GM19397 (cell line): ENCODE measurements around the gene WBP2NL.
"Not testable (repeated sequence)": the region's sequence is repeated elsewhere in the genome, so short reads cannot be mapped to it uniquely, and the experiment has no call there.

Experiments used
- ATAC-seq: cut with Tn5 transposase; IDR thresholded peaks from one replicate; pipeline ENCODE4 v1.9.1; 2021; ENCODE audit warnings: mild to moderate bottlenecking, moderate library complexity; ENCODE audit not compliant: unreplicated experiment

WBP2NL gene, protein sequence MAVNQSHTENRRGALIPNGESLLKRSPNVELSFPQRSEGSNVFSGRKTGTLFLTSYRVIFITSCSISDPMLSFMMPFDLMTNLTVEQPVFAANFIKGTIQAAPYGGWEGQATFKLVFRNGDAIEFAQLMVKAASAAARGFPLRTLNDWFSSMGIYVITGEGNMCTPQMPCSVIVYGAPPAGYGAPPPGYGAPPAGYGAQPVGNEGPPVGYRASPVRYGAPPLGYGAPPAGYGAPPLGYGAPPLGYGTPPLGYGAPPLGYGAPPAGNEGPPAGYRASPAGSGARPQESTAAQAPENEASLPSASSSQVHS

DNA sequence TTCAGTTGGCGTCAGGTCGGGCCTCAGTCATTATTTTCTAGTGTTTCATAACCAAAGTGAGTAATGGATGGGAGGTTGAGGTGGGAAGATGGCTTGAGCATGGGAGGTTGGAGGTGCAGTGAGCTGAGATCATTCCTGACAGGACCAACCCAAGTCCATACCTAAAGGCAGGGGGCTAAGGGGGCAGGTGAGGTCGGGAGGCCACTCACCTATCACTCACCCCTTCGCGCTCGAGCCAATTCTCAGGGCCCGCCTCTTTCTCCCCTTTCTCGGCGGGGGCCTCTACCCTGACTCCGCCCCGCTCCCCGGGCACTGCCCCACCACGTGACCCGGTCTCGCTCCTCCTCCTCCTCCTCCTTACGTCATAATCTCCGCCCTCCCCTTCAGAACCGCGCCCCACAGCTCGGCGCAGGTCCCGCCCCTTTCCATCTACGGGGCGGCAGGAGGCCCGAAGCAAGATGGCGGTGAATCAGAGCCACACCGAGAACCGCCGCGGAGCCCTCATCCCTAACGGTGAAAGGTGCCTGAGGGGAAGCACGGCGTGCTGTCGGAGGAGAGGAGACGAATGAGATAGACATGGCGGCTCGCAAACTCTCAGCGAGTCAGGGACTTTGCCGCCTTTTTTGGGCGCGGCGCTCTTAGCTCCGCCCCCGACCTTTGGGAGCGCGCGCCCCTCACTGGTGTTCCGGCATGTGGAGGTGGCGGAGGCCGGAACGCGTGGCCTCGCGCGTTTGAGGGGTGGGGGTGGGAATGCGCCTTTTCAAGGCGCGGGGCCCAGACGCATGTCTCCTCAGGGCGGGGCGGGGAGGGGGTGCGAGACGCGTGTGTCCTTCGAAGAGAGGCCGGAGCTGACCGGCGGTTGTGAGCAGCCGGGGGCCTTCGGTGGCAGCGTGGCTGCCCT is at the start of gene WBP2NL:
Gene WBP2NL, plus strand, starts transcription at position 428 of the 901 bp plus-strand sequence. Its CDS starts 31 bp downstream, at position 459.
- peak; percentile 84 for ATAC-seq

DNA sequence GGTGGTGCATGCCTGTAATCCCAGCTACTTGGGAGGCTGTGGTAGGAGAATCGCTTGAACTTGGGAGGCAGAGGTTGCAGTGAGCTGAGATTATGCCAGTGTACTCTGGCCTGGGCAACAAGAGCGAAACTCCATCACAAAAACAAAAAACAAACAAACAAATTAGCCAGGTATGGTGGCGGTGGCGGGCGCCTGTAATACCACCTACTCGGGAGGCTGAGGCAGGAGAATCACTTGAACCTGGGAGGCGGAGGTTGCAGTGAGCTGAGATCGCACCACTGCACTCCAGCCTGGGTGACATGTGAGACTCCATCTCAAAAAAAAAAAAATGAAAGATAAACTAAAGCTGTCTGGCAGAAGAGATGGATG is 49.7 kb upstream of the WBP2NL start:
- ATAC-seq = not testable (repeated sequence)

DNA sequence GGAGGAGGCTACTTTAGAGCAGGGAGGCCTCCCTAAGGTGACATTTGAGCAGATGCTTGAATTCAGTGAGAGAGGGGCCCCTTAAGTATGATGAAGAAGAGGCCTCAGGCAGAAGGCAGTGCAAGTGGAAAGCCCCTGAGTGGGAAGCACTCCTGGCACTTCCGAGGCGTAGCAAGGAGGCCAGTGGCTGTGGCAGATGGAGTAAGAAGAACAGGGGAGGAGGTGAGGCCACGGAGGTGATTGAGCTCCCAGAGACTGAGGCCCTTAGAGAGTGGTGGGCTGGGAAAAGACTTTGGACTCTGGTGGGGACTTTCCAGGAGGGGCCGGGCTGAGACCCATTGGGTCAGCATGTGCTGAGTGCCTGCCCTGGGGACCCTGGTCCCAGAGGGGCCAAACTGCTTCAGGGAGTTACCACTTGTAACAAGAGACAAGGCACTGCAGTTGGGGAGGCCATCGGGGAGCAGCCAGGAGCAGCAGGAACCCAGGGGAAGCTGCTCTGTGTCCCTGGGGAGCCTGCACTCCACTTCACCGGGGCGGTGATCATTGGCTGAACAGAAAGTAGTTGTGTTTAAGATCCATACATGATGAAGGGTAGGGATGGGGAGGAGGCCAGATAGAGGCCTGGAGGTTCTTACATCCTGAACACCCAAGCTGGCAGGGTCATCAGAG is 49.2 kb upstream of the WBP2NL start:
- ATAC-seq = no peak

DNA sequence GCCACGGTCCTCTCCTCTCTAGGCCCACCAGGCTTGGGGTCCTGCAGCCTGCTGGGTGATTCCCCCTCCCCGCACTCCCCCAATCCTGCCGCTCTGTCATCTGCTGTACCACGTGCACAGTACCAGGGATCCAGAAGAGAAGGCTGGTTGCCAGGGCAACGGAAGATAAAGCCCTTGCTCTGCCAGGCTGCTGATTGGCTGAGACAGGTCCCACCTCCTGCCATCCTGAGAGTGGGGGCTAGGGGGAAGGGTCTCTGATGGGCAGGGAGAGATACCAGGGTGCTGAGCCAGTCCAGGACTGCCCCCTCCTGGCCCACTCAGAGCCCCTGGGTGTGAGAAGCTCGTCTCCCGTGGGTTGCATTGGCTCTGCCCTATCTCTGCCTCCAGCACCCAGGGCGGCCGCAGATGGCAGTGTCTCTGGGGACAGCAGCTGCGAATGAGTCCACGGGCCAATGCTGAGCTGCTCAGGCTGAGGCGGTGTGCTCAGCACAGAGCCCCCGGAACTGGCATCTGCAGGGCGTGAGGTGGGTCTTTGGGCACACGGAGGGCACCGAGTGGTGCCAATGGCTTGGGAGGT is 46.6 kb upstream of the WBP2NL start, which contains the start of gene SMIM45:
Gene SMIM45, plus strand, starts transcription at position 253 of the 577 bp plus-strand sequence.
- ATAC-seq = no peak

DNA sequence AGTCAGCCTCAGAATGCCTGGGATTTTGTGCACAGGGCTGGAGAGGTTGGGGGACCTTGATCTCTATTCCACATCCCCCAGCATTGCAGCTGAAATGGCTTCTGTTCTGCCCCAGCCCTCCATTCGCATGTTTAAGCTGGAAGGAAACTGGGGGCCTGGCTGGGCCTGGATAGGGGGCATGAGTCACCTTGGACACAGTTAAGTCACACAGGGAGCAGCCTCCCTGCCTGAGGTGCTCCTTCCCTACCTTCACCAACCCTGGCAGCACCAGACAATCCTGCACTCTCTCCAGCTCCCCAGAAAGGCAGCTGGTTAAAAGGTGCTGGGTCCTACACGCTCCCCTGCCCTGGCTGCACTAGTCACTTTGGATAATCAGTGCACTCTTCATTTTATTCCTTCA is 45.9 kb upstream of the WBP2NL start:
- no peak for ATAC-seq

DNA sequence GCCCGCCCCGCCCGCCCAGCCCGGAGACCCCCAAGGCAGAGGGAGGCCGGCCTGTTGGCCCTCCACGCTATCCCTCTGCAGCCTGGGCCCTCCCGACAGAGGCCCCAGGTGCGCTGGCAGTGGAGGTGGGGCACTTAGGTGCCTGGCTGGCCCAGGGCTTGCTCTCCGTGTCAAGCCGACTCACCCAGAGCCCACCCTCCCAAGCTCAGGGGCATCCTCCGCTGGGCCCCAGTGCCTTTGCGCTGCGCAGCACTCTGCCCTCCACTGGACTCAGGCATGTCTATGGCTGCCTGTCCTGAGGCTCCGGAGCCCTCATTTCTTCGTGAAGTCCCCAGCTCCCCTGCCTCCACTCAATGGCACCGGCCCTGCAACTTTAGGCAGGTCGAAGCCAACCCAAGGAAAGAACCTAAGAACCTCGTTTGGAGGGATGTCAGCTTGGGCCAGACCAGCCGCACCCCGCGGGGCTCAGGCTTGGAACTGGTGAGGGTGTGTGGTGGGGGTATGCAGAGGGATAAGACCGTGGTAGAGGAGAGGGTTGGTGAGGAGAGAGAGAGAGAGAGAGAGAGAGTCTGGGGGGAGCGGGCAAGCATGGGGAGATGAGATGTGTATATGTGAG is 40.5 kb upstream of the WBP2NL start:
- ATAC-seq = no peak

DNA sequence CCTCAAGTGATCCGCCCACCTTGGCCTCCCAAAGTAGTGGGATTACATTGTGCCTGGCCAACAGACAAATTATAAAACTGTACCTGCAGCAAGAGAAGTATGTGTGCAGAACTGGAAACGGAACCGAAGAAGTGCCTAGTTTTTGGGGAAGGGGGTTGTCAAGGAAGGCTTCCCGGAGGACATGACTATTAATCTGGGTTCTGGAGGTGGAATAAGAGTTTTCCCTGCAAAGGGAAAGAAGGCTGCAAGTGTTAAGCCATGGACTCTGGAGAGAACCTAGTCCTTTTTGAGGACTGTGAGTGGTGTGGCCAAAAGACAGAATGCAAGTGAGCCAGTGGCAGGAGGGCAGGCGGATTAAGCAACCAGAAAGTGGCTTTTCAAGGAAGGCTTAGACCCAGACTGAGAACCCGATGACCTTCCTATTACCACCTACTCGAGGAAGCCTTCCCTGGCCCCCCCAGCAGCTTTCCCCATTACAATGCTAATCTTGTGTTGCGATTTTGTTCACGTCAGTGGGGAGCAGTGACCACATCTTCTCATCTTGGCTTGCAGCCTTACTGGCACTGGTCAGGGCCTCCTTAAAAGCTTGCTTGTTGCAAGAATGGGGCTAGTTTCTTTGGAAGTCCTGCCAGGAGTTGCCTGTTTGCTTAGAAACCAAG is 35.0 kb upstream of the WBP2NL start:
- ATAC-seq = no peak

DNA sequence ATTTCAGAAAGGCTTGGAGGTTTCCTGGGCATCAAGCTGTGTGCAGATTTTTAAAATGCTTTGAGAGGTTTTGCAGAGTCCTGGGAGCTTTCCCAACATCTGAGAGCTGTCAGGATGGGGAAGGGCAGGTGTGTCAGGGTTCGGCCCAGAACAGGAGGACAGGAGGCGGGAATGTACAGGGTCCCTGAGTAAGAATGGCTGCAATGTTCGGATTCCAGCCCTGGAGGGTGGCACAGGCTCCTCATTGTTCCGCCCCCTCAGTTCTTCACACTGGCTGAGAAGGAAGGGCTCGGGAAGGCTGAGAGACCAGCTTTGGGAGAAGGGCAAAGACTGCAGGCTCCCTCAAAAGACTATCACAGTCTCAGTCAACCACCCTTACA is 34.5 kb upstream of the WBP2NL start:
- no peak for ATAC-seq

DNA sequence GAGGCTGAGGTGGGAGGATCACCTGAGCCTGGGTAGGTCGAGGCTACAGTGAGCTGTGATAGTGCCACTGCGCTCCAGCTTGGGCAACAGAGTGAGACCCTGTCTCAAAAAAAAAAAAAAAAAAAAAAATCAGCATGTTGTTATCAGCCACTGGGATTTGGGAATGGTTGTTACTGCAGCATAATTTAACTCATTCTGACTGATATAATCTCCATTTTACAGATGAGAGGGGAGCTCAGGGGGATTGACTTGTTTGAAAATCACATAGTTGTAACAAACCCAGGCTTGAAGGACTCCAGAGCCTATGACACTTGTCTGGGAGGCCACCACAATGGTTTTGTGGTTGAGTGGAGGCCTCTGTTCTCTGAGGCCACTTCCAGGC is 32.4 kb upstream of the WBP2NL start:
- no peak for ATAC-seq

DNA sequence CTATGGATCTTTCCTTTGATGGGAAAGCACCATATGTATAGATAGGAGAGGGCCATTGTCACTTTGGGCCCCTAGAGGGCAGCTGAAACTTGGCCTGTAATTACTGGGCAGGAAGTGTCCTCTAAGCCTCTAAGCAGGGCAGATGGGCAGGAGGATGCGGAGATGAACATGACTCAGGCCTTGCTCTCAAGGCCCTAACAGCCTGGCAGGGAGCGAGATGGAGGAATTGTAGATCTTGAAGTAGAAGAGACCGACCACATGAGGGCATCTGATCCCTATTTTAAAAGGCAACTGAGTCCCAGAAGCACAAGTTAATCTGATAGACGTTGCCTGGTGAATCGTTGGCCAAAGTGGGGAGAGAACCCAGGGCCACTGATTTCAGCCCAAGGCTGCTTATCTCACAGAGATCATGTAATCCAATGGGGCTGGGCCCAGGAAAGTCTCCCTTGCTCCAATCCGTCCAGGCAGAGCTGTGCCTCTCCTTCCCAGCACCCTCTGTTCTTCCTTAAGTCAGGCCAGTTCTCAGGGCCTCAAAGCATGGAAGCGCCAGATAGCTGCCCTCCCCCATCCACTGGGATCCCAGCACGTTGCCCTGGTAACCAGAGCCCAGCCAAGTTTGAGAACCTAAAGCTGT is 31.9 kb upstream of the WBP2NL start:
- no peak for ATAC-seq

DNA sequence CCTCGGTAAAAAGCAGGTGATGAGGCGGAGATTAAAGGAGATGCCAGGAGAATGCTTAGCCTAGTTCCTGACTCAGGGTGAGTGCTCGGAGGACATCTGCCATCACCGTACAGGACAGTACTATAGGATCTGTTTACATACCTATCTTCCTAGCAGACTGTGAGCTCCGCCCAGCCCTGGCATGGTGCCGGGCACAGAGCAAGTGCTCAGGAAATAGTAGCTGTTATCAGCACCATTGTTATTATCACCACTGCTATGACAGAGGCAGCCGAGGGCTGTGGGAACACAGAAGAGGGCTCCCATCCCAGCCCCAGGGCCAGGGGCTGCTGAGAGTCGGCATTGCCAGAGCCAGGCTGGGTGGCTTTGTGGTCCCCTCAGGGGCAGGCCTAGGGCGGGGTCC is 30.0 kb upstream of the WBP2NL start:
- ATAC-seq = no peak

DNA sequence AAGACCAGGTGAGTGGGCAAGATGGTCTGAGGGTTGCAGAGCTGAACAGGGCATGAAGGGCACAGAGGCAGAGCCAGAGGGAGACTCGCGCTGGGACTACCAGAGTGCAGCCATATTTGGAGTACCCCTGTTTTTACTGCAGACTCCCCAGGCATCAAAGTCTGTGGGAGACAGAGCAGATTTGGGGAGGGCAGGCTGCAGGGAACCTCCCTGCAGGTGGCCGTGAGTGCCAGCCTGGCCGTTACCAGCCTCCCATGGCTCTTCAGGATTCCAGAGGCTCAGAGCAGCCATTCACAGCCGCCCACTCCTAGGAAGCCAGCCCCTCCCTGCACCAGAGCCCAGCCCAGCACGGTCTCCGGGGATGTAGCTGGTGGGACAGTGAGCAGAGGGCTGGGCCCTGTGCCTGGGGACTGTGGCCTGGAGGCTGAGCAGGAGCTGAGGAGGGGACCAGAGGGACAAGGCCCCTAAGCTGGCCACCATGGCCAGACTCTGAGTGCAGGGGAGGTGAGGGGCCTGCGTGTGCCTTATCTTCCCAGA is 29.4 kb upstream of the WBP2NL start, which contains the start of gene SEPTIN3:
Gene SEPTIN3, plus strand, starts transcription at position 334 of the 537 bp plus-strand sequence. CDS start 2,050 bp downstream, outside the sequence.
- ATAC-seq = no peak

DNA sequence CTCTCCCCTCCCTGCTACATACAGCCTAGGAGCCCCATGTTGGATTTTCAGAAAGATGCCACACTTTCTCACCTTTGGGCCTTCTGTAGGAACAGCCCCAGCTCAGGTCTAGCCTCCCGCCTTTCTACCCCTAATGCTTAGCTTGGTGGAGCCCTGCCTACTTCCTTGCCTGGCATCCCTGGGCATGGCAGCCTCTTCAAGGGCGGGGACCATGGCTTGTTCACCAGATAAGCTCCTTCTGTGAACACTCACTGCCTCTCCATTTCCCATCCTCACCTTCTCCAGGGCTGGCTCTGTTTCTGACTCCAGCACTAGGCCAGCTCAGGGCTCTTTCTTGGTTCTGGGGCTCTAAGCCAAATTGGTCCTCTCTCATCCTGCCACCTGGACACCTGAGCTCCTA is 28.0 kb upstream of the WBP2NL start:
- ATAC-seq = no peak

DNA sequence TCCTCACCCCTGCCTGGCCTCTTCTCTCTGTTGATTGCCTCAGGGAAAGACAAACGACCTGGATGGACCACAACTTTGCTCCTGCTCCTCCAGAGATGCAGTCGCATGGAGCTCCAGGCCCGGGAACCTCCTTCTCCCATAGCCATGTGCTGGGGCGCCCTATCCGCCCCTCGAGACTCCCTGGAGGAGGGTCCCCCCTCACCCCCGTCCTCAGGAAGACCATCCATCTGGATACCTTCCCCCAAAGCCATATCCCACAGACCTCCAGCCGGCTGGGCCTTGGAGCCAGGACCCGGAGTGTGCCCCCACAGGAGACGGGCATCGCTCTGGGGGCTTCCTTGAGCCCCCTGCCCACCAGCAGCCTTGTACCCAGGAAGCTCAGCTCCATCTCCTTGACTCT is 27.2 kb upstream of the WBP2NL start:
- ATAC-seq = no peak

DNA sequence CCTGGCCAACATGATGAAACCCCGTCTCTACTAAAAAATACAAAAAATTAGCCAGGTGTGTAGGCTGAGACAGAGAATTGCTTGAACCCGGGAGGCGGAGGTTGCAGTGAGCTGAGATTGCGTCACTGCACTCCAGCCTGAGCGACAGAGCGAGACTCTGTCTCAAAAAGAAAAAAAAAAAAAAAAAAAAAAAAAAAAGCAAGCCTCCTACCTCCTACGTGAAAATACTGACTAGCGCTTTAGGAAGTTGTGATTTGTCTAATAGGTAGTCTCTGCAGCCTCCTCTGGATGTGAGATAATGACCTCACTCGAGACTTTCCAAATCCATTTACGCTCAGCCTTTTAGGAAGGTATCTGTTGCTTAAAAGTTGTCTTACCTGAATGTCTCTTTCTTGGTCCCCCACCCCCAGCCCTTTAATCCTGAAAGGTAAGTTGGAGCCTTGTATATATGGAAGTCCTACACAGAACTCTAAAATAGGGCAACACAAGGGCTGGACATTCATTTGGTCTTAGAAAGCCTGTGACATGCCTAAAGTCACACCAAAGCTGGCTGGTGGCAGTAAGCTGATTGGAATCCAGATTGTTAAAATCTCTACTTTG is 23.8 kb upstream of the WBP2NL start:
- ATAC-seq = no peak

DNA sequence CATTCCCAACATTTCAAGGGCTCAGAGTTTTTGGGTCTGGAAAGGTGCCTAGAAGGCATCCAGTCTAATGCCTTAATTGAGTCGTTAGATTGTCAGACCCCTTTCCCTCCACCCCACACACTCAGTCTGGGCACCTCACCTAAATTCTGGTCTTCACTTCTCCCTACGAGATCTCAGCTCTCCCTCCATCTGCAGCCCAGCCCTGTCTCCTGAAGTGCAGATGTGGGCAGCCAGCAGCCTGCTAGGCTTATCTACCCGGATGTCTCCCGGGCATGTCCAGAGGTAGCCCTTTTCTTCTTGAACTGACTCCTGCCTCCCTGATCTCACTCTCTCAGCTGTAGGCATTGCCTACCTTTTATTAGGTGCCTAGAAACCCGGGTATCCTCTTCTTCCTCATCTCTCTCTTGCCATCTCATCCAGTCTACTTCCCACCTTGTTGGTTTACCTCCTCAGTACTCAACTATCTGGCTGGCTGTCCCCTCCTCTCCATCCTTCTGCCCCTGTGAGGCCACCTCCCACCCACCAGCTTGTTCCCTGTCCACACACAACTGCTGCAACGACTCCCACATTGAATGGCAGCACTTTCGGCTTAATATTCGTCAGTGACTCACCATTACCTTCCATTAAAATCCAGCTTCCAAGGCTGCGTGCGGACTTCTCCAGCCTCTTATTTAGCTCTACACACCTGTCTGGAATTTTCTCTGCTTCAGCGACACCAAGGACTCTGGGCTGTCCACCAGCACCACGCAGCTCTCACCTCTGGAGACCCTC is 23.1 kb upstream of the WBP2NL start:
- ATAC-seq = no peak

DNA sequence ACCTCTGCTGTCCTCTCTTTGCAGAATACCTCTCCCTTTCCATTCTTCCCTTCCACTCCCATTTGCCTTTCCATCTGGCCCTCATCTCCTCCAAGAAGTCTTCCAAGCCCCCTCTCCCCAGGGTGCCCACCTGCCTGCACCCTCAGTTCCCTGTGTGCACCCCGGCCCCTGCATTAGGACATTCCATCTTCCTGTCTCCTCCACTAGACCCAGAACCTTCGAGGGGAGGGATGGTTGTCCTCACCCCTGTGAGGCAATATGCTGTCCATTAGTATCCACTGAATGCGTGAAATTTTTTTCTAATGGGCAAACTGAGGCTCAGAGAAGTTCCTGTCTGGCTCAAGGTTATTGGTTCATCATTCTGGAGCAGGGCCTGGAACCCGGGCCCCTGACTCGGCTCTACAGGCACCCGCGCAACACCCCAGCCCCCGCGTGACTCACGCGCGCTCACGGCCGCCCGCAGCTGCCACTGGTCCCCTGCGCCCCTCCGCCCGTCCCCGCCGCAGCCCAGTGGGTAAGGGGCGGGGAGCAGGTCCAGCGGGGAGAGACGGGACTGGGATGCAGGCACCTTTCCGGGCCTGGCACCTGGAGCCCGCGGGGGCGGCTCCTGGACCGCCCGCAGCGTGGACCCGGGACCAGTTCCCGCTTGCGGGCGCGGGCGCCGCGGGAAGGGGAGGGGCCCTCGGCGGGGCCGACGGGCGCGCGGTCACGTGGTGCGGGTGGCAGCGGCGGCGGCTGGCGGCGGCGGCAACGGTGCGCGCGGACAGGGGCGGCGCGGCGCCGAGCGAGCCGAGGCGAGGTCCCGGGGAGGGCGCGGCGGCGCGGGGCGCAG is 22.3 kb upstream of the WBP2NL start:
- no peak for ATAC-seq
